ENCODE data around the gene PEX26.
A peak's percentile ranks its signal among the peaks of the same experiment; 100 is the strongest.
"Not testable (repeated sequence)": the region's sequence is repeated elsewhere in the genome, so short reads cannot be mapped to it uniquely, and the experiment has no call there.

Gene PEX26

DNA sequence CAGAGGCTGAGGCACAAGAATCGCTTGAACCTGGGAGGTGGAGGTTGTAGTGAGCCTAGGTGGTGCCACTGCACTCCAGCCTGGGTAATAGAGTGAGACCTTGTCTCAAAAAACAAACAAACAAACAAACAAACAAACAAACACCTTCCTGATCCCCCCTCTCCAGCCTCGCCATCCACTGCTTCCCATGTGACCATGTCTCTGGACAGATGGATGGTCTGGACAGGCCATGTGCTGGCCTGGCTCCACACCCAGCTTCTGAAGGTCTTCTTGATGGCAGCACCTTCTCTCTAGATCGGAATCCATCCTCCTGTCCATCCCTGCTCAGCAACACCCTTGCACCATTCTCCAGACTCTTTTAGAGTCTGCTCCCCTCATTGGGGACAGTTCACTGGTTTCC is 10.7 kb upstream of the PEX26 start:
- TF ChIP-seq, protein P1, sequence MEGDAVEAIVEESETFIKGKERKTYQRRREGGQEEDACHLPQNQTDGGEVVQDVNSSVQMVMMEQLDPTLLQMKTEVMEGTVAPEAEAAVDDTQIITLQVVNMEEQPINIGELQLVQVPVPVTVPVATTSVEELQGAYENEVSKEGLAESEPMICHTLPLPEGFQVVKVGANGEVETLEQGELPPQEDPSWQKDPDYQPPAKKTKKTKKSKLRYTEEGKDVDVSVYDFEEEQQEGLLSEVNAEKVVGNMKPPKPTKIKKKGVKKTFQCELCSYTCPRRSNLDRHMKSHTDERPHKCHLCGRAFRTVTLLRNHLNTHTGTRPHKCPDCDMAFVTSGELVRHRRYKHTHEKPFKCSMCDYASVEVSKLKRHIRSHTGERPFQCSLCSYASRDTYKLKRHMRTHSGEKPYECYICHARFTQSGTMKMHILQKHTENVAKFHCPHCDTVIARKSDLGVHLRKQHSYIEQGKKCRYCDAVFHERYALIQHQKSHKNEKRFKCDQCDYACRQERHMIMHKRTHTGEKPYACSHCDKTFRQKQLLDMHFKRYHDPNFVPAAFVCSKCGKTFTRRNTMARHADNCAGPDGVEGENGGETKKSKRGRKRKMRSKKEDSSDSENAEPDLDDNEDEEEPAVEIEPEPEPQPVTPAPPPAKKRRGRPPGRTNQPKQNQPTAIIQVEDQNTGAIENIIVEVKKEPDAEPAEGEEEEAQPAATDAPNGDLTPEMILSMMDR (IDR thresholded peaks at IDR 0.05; ENCODE audit: low read depth, low read length, missing control alignments) = no peak
- no peak for DNase-seq (ENCODE audit: low read depth)
- H3K4me3 ChIP-seq (ENCODE audit: low read depth, low read length) = no peak overlapping the region
- in situ Hi-C loops (cut with HindIII; ENCODE audit: low sequenced_read_pairs) = no loop called here

DNA sequence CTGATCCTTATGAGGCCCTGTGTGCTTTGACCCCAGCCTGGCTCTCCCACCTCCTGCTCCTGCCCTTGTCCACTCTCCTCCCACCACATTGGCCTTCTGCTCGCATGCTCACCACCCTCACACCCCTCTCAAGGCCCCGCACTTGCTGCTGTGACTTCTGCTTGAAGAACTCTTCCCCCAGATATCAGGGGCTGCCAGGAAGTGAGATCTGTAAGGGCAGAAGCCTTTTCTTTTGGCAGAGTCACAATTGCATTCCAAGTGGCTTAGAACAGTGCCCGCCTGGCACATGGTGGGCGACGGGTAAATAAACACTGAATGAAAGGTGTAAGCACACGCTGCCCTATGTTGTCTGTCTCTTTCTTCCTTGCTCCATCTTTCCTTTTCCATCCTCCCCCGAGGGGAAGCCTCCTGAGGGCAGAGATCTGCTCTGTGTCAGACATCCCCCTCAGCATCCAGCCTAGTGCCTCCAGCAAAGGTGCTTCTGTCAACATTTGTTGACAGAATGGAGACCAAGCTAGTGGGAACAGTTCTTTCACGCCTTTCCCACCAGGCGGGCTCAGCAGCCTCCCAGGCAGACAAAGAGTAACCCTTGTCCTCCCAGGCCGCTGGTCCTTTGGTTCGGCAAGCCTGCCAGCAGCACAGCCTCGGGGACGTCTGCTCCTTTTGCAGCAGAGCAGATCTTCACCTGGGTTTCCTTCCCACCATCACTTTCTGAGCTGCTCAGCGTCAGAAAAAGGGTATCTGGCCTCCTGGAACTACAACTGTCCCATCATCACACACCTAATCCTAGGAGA is 10.0 kb upstream of the PEX26 start:
- H3K4me3 ChIP-seq (ENCODE audit: low read depth, low read length) = no peak overlapping the region
- in situ Hi-C loops (cut with HindIII; ENCODE audit: low sequenced_read_pairs) = no loop called here
- no peak for DNase-seq (ENCODE audit: low read depth)

DNA sequence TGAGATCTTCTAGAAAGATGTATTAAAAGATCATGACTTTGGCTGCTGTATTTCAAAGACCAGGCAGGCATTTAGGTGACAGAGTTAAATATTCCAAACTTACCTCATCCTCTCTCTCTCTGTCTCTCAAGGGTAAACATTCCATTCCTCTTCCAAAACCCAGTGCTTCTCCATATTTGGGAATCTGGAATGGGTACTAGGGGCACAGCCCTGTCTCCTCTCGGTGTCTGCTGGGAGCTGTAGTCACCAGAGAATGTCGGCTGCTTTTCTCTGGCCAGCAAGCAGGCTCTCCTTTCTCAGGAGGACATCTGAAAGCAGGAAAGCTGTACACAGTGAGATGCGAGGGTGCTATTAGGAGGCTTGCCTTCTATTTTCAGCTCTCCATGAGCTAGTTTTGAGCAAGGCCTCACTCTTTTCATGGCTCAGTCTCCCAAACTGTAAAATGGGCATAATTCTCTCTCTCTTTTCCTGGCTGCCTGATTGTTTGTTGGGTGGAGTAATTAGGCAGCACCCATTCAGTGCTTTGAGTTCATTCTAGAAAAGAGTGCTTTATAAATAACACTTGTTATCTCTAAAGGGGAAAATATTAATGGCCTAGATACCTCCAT is 9.3 kb upstream of the PEX26 start:
- in situ Hi-C loops (cut with HindIII; ENCODE audit: low sequenced_read_pairs) = no loop called here
- TF ChIP-seq, protein P1 (IDR thresholded peaks at IDR 0.05; ENCODE audit: low read depth, low read length, missing control alignments) = no peak
- DNase-seq (ENCODE audit: low read depth) = no peak
- no peak overlapping the region for H3K4me3 ChIP-seq (ENCODE audit: low read depth, low read length)

More for the DNA sequence above, 10.0 kb upstream of the PEX26 start:
- TF ChIP-seq, protein P1 (IDR thresholded peaks at IDR 0.05; ENCODE audit: low read depth, low read length, missing control alignments) = no peak

DNA sequence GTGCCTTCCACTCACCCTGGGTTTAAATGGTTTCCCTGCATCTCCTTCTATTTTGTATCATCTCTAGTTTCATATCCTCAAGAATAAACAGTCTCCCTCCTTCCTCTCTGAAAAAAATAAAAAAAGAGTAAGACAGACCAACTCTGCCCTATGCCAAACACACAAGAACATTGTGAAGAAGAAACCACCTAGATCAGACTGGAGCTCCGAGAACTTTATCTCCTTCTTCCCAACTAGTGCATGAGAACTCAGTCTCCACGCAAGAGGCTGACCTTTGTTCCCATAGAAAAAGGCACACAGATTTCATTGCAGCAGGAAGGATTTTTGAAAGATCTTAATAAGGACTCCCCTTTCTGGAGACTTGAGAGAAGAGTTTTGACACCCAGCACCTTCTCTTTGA is 8.7 kb upstream of the PEX26 start:
- in situ Hi-C loops (cut with HindIII; ENCODE audit: low sequenced_read_pairs) = no loop called here
- no peak for DNase-seq (ENCODE audit: low read depth)
- no peak overlapping the region for H3K4me3 ChIP-seq (ENCODE audit: low read depth, low read length)
- TF ChIP-seq, protein P1 (IDR thresholded peaks at IDR 0.05; ENCODE audit: low read depth, low read length, missing control alignments) = no peak

DNA sequence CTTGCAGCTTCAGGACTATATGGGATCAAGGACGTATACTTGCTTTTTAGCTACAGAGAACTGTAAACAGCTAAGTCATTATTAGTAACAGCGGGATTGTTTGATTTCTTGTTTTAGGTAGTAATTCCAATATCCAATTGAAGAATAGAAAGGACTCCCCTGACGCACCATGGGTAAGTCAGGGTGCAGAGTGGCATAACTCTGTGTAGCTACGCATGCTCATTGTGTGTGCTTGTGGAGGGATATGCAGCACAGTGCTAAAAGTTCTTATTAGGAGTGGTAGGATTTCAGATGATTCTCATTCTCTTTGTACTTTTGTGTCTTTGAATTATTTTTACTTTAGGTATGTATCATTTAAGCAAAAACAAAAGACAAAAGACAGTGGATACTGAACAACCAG is 7.7 kb upstream of the PEX26 start:
- DNase-seq (ENCODE audit: low read depth) = no peak
- in situ Hi-C loops (cut with HindIII; ENCODE audit: low sequenced_read_pairs) = no loop called here
- TF ChIP-seq, protein P1 (IDR thresholded peaks at IDR 0.05; ENCODE audit: low read depth, low read length, missing control alignments) = no peak
- H3K4me3 ChIP-seq (ENCODE audit: low read depth, low read length) = no peak overlapping the region

DNA sequence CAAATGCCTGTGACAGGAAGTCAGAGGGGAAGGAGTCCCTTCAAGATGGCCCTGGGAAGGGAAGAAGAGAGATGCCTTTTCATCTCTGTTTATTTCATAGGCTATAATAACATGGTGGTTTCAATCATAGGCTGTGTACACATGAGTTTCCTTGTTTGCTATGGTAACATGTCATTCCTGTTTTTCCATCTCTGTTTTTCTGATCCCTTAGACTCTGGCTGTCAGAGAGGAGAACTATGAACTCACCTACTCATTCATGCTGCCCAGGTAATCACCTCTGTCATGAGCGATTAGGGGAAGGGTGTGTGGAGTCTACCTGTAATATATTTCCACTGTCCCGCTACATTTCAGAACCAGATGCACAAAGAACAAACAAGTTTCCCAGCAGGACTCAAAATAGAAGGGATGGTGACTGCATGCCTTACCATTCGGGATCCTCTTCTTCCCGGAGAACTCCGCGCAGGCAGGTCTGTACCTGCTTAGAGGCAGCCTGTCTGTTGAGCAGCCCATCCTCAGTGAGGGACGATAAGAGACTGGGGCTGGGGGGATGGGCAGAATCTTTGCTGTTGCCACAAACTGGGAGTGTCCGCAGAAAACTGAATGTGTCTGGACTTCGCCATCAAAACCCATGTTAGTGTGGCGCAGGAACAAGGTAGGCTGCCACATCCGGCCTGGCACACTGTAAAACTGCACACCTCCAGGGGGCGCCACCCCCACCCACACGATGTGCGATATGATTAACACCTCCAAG is 7.1 kb upstream of the PEX26 start:
- no peak overlapping the region for H3K4me3 ChIP-seq (ENCODE audit: low read depth, low read length)
- DNase-seq (ENCODE audit: low read depth) = no peak
- in situ Hi-C loops (cut with HindIII; ENCODE audit: low sequenced_read_pairs) = no loop called here
- TF ChIP-seq, protein P1 (IDR thresholded peaks at IDR 0.05; ENCODE audit: low read depth, low read length, missing control alignments) = peak; percentile 25

DNA sequence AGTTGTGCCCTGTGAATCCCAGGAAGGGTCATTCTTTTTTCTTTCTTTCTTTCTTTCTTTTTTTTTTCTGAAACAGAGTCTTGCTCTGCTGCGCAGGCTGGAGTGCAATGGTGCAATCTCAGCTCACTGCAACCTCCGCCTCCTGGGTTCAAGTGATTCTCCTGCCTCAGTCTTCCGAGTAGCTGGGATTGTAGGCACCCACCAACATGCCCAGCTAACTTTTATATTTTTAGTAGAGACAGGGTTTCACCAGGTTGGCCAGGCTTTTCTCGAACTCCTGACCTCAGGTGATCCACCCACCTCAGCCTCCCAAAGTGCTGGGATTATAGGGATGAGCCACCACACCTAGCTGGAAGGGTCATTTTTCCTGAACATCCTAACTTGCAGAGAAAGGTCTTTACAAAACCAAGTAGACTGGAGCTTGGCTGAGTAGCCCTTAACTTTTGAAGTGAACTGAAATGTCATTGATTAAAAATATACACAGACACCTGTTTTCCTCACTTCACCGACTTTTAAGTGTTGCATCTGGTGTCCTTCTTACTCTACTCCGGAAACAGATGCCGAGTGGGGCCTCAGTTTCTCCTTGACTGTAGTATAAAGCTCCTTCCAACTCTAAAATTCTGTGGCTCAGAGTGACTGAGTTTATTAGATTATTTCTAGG is 6.4 kb upstream of the PEX26 start:
- in situ Hi-C loops (cut with HindIII; ENCODE audit: low sequenced_read_pairs); DNase-seq (ENCODE audit: low read depth); H3K4me3 ChIP-seq (ENCODE audit: low read depth, low read length): not testable (repeated sequence)
